Measurements from ENCODE around the gene NELL1.

NELL1 gene

GRCh38 chr11:21113876-21114275 lies 444.5 kb downstream of the NELL1 start:
- H3K27me3 Mint-ChIP-seq (ENCODE audit: low read depth, poor library complexity), result peaks cover 8% of the 10 kb centered on the region
- TF ChIP-seq, protein P1, sequence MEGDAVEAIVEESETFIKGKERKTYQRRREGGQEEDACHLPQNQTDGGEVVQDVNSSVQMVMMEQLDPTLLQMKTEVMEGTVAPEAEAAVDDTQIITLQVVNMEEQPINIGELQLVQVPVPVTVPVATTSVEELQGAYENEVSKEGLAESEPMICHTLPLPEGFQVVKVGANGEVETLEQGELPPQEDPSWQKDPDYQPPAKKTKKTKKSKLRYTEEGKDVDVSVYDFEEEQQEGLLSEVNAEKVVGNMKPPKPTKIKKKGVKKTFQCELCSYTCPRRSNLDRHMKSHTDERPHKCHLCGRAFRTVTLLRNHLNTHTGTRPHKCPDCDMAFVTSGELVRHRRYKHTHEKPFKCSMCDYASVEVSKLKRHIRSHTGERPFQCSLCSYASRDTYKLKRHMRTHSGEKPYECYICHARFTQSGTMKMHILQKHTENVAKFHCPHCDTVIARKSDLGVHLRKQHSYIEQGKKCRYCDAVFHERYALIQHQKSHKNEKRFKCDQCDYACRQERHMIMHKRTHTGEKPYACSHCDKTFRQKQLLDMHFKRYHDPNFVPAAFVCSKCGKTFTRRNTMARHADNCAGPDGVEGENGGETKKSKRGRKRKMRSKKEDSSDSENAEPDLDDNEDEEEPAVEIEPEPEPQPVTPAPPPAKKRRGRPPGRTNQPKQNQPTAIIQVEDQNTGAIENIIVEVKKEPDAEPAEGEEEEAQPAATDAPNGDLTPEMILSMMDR (IDR thresholded peaks at IDR 0.05), result no peak
- no peaks in the 10 kb centered on the region for H3K9me3 Mint-ChIP-seq
- no peaks in the 10 kb centered on the region for H3K36me3 Mint-ChIP-seq (ENCODE audit: low read depth)
- no peak overlapping the region for H3K4me3 Mint-ChIP-seq
- H3K27ac Mint-ChIP-seq, result no peak overlapping the region
- H3K4me1 Mint-ChIP-seq, result peaks cover 16% of the 10 kb centered on the region
- no peak for DNase-seq

- DNase-seq, result no peak
- H3K27ac Mint-ChIP-seq, result no peak overlapping the region
- H3K4me1 Mint-ChIP-seq, result peaks cover 31% of the 10 kb centered on the region
- peaks cover 8% of the 10 kb centered on the region for H3K27me3 Mint-ChIP-seq (ENCODE audit: low read depth, poor library complexity)
- H3K9me3 Mint-ChIP-seq, result no peaks in the 10 kb centered on the region
- no peak overlapping the region for H3K4me3 Mint-ChIP-seq
- TF ChIP-seq, protein P1 (IDR thresholded peaks at IDR 0.05), result no peak
- no peaks in the 10 kb centered on the region for H3K36me3 Mint-ChIP-seq (ENCODE audit: low read depth)
Observed at GRCh38 chr11:21116009-21116408, 446.6 kb downstream of the NELL1 start.

DNA sequence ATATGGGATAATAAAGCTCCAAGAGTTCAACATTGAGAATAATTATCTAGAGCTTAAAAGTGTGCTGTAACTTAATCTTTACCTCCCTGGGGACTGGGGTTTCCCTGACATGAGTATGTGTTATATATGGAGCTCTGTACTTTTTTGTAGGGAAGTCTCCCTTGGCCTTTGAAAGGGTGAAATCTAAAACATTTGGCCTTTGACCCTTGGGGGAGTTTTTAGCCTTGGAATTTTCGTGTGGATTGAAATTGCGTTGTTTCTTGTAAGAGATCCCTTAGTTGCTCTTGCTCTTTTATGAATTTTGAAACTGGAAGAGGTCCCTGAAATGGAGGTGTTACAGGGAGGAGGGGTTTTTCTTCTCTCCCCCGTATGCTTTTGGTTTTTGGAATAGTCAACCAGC lies 450.0 kb downstream of the NELL1 start:
- Mint-ChIP-seq H3K27me3 (ENCODE audit: low read depth, poor library complexity) (peaks cover 8% of the 10 kb centered on the region), H3K4me1 (peaks cover 44% of the 10 kb centered on the region), H3K9me3 (no peaks in the 10 kb centered on the region), H3K4me3 (no peak overlapping the region), H3K36me3 (ENCODE audit: low read depth) (no peaks in the 10 kb centered on the region), H3K27ac (peak overlapping the region; percentile 83)
- DNase-seq, result peak; percentile 30
- TF ChIP-seq, protein P1 (IDR thresholded peaks at IDR 0.05), result no peak

GRCh38 chr11:21121991-21122390 lies 452.6 kb downstream of the NELL1 start:
- no peaks in the 10 kb centered on the region for H3K27me3 Mint-ChIP-seq (ENCODE audit: low read depth, poor library complexity)
- no peak for DNase-seq
- TF ChIP-seq, protein P1 (IDR thresholded peaks at IDR 0.05), result no peak
- H3K36me3 Mint-ChIP-seq (ENCODE audit: low read depth), result no peaks in the 10 kb centered on the region
- peaks cover 44% of the 10 kb centered on the region for H3K4me1 Mint-ChIP-seq
- no peaks in the 10 kb centered on the region for H3K9me3 Mint-ChIP-seq
- H3K27ac Mint-ChIP-seq, result no peak overlapping the region
- no peak overlapping the region for H3K4me3 Mint-ChIP-seq

GRCh38 chr11:21122523-21122922 lies 453.1 kb downstream of the NELL1 start:
- Mint-ChIP-seq H3K9me3 (no peaks in the 10 kb centered on the region), H3K27me3 (ENCODE audit: low read depth, poor library complexity) (no peaks in the 10 kb centered on the region), H3K27ac (peak overlapping the region; percentile 26), H3K4me1 (peaks cover 44% of the 10 kb centered on the region), H3K4me3 (no peak overlapping the region), H3K36me3 (ENCODE audit: low read depth) (no peaks in the 10 kb centered on the region)
- TF ChIP-seq, protein P1 (IDR thresholded peaks at IDR 0.05), result no peak
- DNase-seq, result no peak

DNA sequence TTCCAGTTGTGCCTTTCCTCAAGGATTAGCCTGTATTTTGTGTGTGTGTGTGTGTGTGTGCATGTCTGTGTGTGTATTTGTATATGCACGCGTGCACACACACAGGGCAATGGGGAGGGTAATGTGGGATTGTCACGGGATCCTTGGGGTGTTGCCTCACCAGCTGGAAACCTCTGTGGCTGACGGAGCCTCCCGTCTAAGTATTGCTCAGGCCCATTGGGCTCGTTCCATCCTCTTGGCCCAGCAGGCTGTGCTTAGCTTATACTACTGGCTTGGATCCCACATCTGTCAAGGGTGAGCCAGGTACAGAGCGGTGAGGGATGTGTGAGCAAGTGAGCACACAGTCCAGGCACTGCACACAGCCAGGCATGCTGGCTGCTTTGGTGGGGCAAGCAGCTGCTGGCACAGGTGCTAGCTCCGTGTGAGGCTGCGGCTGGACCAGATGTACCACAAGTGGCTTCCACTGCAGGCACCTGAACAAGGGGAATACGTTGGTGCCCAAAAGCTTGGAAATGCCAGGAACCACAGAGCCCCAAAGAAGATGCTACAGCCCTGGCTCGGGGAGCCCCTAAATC lies 462.8 kb downstream of the NELL1 start:
- DNase-seq, result no peak
- Mint-ChIP-seq H3K27me3 (ENCODE audit: low read depth, poor library complexity) (no peaks in the 10 kb centered on the region), H3K4me3 (no peak overlapping the region), H3K36me3 (ENCODE audit: low read depth) (no peaks in the 10 kb centered on the region), H3K9me3 (no peaks in the 10 kb centered on the region), H3K27ac (no peak overlapping the region), H3K4me1 (no peaks in the 10 kb centered on the region)
- TF ChIP-seq, protein P1 (IDR thresholded peaks at IDR 0.05), result no peak
